ENCODE data around the gene CDH23. TPM values are rescaled to one million over a fixed set of nuclear protein-coding genes. Genes with fewer than 3 reads are reported as not detected.

The CDH23 gene
- total and polyA plus RNA-seq, 2 of the 8 experiments (the other 6 are each of a cell fraction or from before 2014, with no cell fraction given): 1.9 to 4.9 TPM

GRCh38 chr10:71569775-71570588 lies 173.3 kb downstream of the CDH23 start (continued):
- TF ChIP-seq CHD7 (IDR thresholded peaks at IDR 0.05; ENCODE audit: insufficient replicate concordance, low read length): no peak
- TF ChIP-seq ASH2L (IDR thresholded peaks at IDR 0.05; ENCODE audit: low read length): no peak
- TF ChIP-seq GABPA (IDR thresholded peaks at IDR 0.05; ENCODE audit: borderline replicate concordance, insufficient read depth, low read length): no peak
- TF ChIP-seq ZNF274 (IDR thresholded peaks at IDR 0.05; ENCODE audit: borderline replicate concordance, extremely low read depth, low read length): no peak
- TF ChIP-seq YY1 (IDR thresholded peaks at IDR 0.05; ENCODE audit: low read depth, low read length): 0 out of 2 replicates have a peak, but pooled peaks have one; percentile 5
- TF ChIP-seq BACH1 (IDR thresholded peaks at IDR 0.05; ENCODE audit: low read length): no peak
- TF ChIP-seq SP4 (IDR thresholded peaks at IDR 0.05; ENCODE audit: low read length): no peak
- TF ChIP-seq HDAC2 (IDR thresholded peaks at IDR 0.05; ENCODE audit: borderline replicate concordance in 1 of 2, low read depth in 2 of 2, low read length in 2 of 2): peak; percentile 49 to 81; a peak in 1 of 4 replicates
- TF ChIP-seq EZH2 (IDR thresholded peaks at IDR 0.05; ENCODE audit: low read depth, low read length, severe bottlenecking): no peak
- no peak for TF ChIP-seq RBBP5 (IDR thresholded peaks at IDR 0.05; ENCODE audit: borderline replicate concordance, low read depth, low read length)
